GM21529 (cell line): ENCODE results near the gene GET4.

Experiments
- ATAC-seq: cut with Tn5 transposase; IDR thresholded peaks from one replicate; pipeline ENCODE4 v1.9.1; 2021; ENCODE audit not compliant: unreplicated experiment

GET4 gene

GRCh38 chr7:898460-898854 is 22.1 kb downstream of the GET4 start:
- no peak for ATAC-seq

GRCh38 chr7:898855-899681 is 22.7 kb downstream of the GET4 start:
- ATAC-seq: no peak

GRCh38 chr7:899806-900205 is 23.5 kb downstream of the GET4 start:
- ATAC-seq: no peak

GRCh38 chr7:900331-901040 is 24.1 kb downstream of the GET4 start:
- ATAC-seq: no peak

GRCh38 chr7:901041-901387 is 24.7 kb downstream of the GET4 start:
- ATAC-seq: no peak

- no peak for ATAC-seq
Observed at GRCh38 chr7:901388-902154, 25.2 kb downstream of the GET4 start.

GRCh38 chr7:902996-903395 is 26.6 kb downstream of the GET4 start:
- ATAC-seq: no peak

GRCh38 chr7:903921-904755 is 27.8 kb downstream of the GET4 start:
- ATAC-seq: no peak

GRCh38 chr7:904847-905246 is 28.5 kb downstream of the GET4 start:
- ATAC-seq: no peak

GRCh38 chr7:906776-907157 is 30.4 kb downstream of the GET4 start:
- ATAC-seq: no peak

GRCh38 chr7:907158-907980 is 31.0 kb downstream of the GET4 start:
- no peak for ATAC-seq

- no peak for ATAC-seq
Observed at GRCh38 chr7:908159-908581, 31.8 kb downstream of the GET4 start.

- peak; percentile 60 for ATAC-seq
Observed at GRCh38 chr7:908591-909357, 32.4 kb downstream of the GET4 start.

GRCh38 chr7:909358-910329 is 33.3 kb downstream of the GET4 start:
- ATAC-seq: no peak

GRCh38 chr7:910441-910861 is 34.1 kb downstream of the GET4 start:
- ATAC-seq: no peak

- ATAC-seq: no peak
Observed at GRCh38 chr7:910931-911431, 34.6 kb downstream of the GET4 start.

GRCh38 chr7:911791-912480 is 35.6 kb downstream of the GET4 start:
- ATAC-seq: no peak
